Smooth muscle cell (in vitro differentiated cells): ENCODE measurements around the gene DYDC2. TPM values are rescaled to one million over a fixed set of nuclear protein-coding genes. Genes with fewer than 3 reads are reported as not detected.
"Not testable (repeated sequence)": the region's sequence is repeated elsewhere in the genome, so short reads cannot be mapped to it uniquely, and the experiment has no call there.

Experiments
- DNase-seq: peaks from one replicate; lab custom pipeline; 2025; ENCODE audit not compliant: unreplicated experiment; lab: John Stamatoyannopoulos, UW
- H2AFZ ChIP-seq: fragments of 200-600 bp; sonication (generic); 2 replicates; pipeline ENCODE4 v1.6.0; 2016; ENCODE audit warnings: antibody characterized with exemption, low read depth, mild to moderate bottlenecking
- H3F3A ChIP-seq: fragments of 200-600 bp; sonication (generic); 2 replicates; pipeline ENCODE4 v1.6.0; 2017; ENCODE audit warnings: antibody characterized with exemption, low read depth
- H3K27ac ChIP-seq: fragments of 200-600 bp; sonication (generic); 2 replicates; pipeline ENCODE4 v1.5.1; 2016; ENCODE audit warnings: low read depth, mild to moderate bottlenecking
- H3K27me3 ChIP-seq: fragments of 200-600 bp; sonication (generic); 2 replicates; pipeline ENCODE4 v1.6.1; 2016; ENCODE audit warnings: low read depth, mild to moderate bottlenecking
- H3K36me3 ChIP-seq: fragments of 200-600 bp; sonication (generic); 2 replicates; pipeline ENCODE4 v1.5.1; 2016; ENCODE audit warnings: low read depth
- H3K4me1 ChIP-seq: fragments of 200-600 bp; sonication (generic); 2 replicates; pipeline ENCODE4 v1.5.1; 2016; ENCODE audit warnings: low read depth
- H3K4me2 ChIP-seq: fragments of 200-600 bp; sonication (generic); 2 replicates; pipeline ENCODE4 v1.6.0; 2016; ENCODE audit warnings: mild to moderate bottlenecking
- H3K4me3 ChIP-seq: fragments of 200-600 bp; sonication (generic); 2 replicates; pipeline ENCODE4 v1.5.1; 2016; ENCODE audit warnings: mild to moderate bottlenecking
- H3K79me2 ChIP-seq: fragments of 200-600 bp; sonication (generic); 2 replicates; pipeline ENCODE4 v1.6.0; 2016; ENCODE audit warnings: low read depth, mild to moderate bottlenecking
- H3K9ac ChIP-seq: fragments of 200-600 bp; sonication (generic); 2 replicates; pipeline ENCODE4 v1.6.0; 2016; ENCODE audit warnings: low read depth
- H3K9me3 ChIP-seq: fragments of 200-600 bp; sonication (generic); replicated peaks from 2 replicates; pipeline ENCODE4 v1.5.1; 2016; ENCODE audit warnings: low read depth
- H4K20me1 ChIP-seq: fragments of 200-600 bp; sonication (generic); 2 replicates; pipeline ENCODE4 v1.6.0; 2016; ENCODE audit warnings: low read depth
- CTCF ChIP-seq: fragments of 200-600 bp; sonication (generic); IDR thresholded peaks from 2 replicates; pipeline ENCODE4 v1.5.1; 2017; ENCODE audit warnings: borderline replicate concordance, mild to moderate bottlenecking, antibody characterized with exemption; ENCODE audit not compliant: insufficient read depth, poor library complexity, severe bottlenecking
- WGBS: methylation state at CpG from one replicate; pipeline ENCODE4 v1.1.7; 2016; ENCODE audit warnings: low lambda C conversion rate; 5-methylcytosine and 5-hydroxymethylcytosine counted together
- polyA plus RNA-seq: library from polyadenylated mRNA; unstranded; fragments of >200 nt; fragmentation: Nextera tagmentation; extraction: Ambion mirVana; gene quantifications from 2 replicates; pipeline ENCODE4 v1.2.1, GENCODE V29; 2016
- total RNA-seq: library from RNA; depleted of rRNA; stranded (reverse); fragments of >200 nt; gene quantifications from 2 replicates; pipeline ENCODE4 v1.2.3, GENCODE V29; 2014

DYDC2 gene
- total and polyA plus RNA-seq, 2 experiments from 2014 or later = not detected

GRCh38 chr10:80350251-80350650, 6.3 kb upstream of the DYDC2 start:
- Histone ChIP-seq H3K27ac (no peak overlapping the region), H3K4me1 (peaks cover 9% of the 10 kb centered on the region), H3K4me2 (no peak overlapping the region), H3K4me3 (no peak overlapping the region), H4K20me1 (no peaks in the 10 kb centered on the region), H3K9me3 (no peaks in the 10 kb centered on the region), H3K79me2 (no peaks in the 10 kb centered on the region), H3F3A (no peaks in the 10 kb centered on the region), H3K9ac (no peak overlapping the region), H3K36me3 (no peaks in the 10 kb centered on the region), H2AFZ (peak overlapping the region; percentile 57), H3K27me3 (peaks cover 3% of the 10 kb centered on the region)
- TF ChIP-seq CTCF = no peak
- 85% methylated on average over 3 of the region's 3 CpGs for WGBS
- DNase-seq = no peak

DNA sequence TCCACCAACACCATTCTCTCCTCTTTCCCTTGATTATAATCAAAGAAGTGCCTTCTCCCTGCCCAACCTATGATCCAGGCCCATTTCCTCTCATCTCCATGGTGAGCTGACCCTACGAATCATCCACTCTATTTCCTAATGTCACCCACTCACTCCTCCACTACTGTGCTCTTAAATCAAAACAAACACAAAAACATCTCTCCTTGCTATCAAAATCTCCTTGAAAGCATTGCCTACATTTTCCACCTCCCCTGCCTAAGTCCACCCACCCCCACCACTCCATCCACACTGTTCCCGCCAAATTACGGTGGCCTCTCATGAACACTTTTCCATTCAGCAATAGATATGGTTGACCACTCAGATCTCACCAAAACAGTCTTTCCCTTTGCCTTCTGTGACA, 5.4 kb upstream of the DYDC2 start:
- Histone ChIP-seq H3K9me3 (no peaks in the 10 kb centered on the region), H3K79me2 (no peaks in the 10 kb centered on the region), H3K4me3 (no peak overlapping the region), H3F3A (no peaks in the 10 kb centered on the region), H3K27me3 (peaks cover 7% of the 10 kb centered on the region), H3K36me3 (no peaks in the 10 kb centered on the region), H3K4me2 (no peak overlapping the region), H3K9ac (no peak overlapping the region), H4K20me1 (no peaks in the 10 kb centered on the region), H3K27ac (no peak overlapping the region), H2AFZ (no peak overlapping the region), H3K4me1 (peaks cover 9% of the 10 kb centered on the region)
- DNase-seq = no peak
- TF ChIP-seq CTCF = no peak
- 98% methylated on average over 3 of the region's 3 CpGs for WGBS

DNA sequence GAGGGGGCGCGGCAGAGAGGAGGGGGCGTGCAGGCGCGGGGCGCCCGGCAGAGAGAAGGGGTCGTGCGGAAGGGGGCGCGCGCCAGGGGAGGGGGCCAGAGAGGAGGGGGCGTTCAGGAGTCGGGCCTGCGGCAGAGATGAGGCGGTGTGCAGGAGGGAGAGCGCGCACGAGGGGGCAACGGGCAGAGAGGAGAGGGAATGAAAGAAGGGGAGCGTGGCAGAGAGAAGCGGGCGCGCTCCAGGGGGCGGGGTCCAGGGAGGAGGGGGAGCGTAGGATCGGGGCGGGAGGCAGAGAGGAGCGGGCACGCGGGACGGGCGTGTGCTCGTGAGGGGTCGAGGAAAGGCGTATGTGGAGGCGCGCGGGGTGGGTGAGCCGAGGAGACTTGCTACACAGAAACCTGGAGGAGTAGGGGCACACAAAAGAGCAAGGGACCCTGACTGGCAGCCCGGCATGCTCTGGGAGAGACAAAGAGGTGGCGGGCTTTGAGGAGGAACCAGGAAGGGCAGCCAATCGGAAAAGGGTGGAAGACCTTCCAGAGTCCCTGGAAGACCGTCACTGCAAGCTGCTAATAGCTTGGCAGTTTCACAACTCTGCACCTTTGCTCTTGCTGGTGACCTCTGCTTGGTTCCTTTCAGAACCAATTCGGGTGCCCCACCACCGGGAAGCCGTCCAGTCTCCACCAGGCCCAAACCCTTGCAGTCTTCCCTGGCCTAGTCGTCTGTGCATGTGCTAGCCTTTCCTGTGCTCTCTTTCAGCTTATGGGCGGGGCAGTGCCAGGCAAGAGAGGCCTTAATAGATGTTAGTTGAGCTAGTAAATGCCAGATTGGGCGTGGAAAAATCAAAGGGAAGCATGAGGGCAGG, 639 bp downstream of the DYDC2 start:
- Histone ChIP-seq H3K79me2 (no peaks in the 10 kb centered on the region), H3K9me3 (no peaks in the 10 kb centered on the region), H4K20me1 (no peaks in the 10 kb centered on the region), H3K4me2 (peak overlapping the region; percentile 94), H3K27ac (no peak overlapping the region), H3K9ac (no peak overlapping the region), H3F3A (no peaks in the 10 kb centered on the region), H3K27me3 (peaks cover 8% of the 10 kb centered on the region), H3K4me1 (peaks cover under 1% of the 10 kb centered on the region), H2AFZ (peak overlapping the region; percentile 90), H3K4me3 (peak overlapping the region; percentile 58), H3K36me3 (no peaks in the 10 kb centered on the region)
- TF ChIP-seq CTCF = no peak
- DNase-seq = no peak
- 33% methylated on average over 16 of the region's 50 CpGs for WGBS

DNA sequence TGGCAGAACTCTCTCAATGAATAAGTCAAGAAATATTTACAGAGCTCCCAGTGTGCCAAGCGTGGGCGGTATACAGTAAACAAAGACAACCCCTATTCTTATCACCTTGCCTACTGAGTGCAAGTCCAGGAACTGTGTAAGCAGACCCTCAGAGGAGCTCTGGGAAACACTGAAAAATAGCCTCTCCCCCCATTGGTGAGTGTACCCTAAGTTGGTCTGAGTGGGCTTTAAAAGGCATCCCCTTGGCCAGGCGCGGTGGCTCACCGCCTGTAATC, 1.2 kb downstream of the DYDC2 start:
- Histone ChIP-seq H3K9me3 (no peaks in the 10 kb centered on the region), H3K4me1 (no peaks in the 10 kb centered on the region), H3F3A (no peaks in the 10 kb centered on the region), H3K27ac (no peak overlapping the region), H3K9ac (no peak overlapping the region), H3K27me3 (peaks cover 8% of the 10 kb centered on the region), H2AFZ (peak overlapping the region; percentile 90), H3K4me2 (peak overlapping the region; percentile 94), H4K20me1 (no peaks in the 10 kb centered on the region), H3K79me2 (no peaks in the 10 kb centered on the region), H3K36me3 (no peaks in the 10 kb centered on the region), H3K4me3 (no peak overlapping the region)
- no peak for DNase-seq
- TF ChIP-seq CTCF = no peak
- 98% methylated on average over 5 of the region's 5 CpGs for WGBS

- H3K79me2 ChIP-seq, H2AFZ ChIP-seq, H3K9me3 ChIP-seq, H3K27me3 ChIP-seq, H3F3A ChIP-seq, DNase-seq, H3K4me2 ChIP-seq, H3K4me3 ChIP-seq, H3K27ac ChIP-seq, H4K20me1 ChIP-seq, H3K36me3 ChIP-seq, H3K4me1 ChIP-seq, H3K9ac ChIP-seq: not testable (repeated sequence)
- 79% methylated on average over 2 of the region's 2 CpGs for WGBS
Measured at GRCh38 chr10:80358925-80359324, 2.3 kb downstream of the DYDC2 start.
